GM21515 (cell line): ENCODE measurements around the gene PCDHB1.
"Not testable (repeated sequence)": the region's sequence is repeated elsewhere in the genome, so short reads cannot be mapped to it uniquely, and the experiment has no call there.

Experiments used
- ATAC-seq: cut with Tn5 transposase; IDR thresholded peaks from one replicate; pipeline ENCODE4 v1.9.1; 2021; ENCODE audit not compliant: unreplicated experiment

Gene PCDHB1

DNA sequence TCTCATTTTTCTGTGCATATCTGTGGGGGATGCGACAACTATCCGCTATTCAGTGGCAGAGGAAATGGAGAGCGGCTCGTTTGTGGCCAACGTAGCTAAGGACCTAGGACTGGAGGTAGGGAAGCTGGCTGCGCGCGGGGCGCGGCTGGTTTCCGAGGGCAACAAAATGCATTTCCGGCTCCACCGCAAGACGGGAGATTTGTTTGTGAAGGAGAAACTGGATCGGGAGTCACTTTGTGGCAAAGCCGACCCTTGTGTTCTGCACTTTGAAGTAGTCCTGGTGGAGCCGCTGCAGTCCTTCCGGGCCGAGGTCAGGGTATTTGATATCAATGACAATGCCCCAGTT, 320 bp downstream of the PCDHB1 start:
- ATAC-seq = no peak

- ATAC-seq = no peak
Measured at GRCh38 chr5:141077826-141078225, 26.7 kb downstream of the PCDHB1 start.

- no peak for ATAC-seq
Measured at GRCh38 chr5:141082228-141082627, 31.1 kb downstream of the PCDHB1 start.

- ATAC-seq = no peak
Measured at GRCh38 chr5:141084487-141084989, 33.4 kb downstream of the PCDHB1 start.

DNA sequence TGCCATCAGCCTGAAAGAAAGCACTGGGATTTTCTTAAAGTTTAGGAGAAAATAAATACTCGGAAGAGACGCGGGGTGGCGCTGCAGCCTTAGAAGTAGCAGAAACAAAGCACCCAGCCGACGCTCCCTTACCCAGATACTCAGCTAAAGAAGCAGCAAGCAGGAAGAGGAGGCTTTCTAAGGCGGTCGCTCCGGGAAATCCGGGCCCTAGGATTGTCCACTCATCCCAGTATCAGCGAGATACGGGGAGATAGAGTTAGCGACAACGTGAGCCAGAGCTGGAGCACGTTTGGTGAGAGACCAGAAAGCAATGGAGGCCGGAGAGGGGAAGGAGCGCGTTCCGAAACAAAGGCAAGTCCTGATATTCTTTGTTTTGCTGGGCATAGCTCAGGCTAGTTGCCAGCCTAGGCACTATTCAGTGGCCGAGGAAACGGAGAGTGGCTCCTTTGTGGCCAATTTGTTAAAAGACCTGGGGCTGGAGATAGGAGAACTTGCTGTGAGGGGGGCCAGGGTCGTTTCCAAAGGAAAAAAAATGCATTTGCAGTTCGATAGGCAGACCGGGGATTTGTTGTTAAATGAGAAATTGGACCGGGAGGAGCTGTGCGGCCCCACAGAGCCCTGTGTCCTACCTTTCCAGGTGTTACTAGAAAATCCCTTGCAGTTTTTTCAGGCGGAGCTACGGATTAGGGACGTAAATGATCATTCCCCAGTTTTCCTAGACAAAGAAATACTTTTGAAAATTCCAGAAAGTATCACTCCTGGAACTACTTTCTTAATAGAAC, 43.5 kb downstream of the PCDHB1 start, which contains the start of gene PCDHB2:
Gene PCDHB2 (plus strand): TSS at position 135 of the 782 bp plus-strand sequence. CDS start 176 bp downstream, at position 311.
- no peak for ATAC-seq

- ATAC-seq = no peak
Measured at GRCh38 chr5:141095263-141095641, 44.1 kb downstream of the PCDHB1 start.

GRCh38 chr5:141096181-141096580, 45.0 kb downstream of the PCDHB1 start:
- ATAC-seq = not testable (repeated sequence)

DNA sequence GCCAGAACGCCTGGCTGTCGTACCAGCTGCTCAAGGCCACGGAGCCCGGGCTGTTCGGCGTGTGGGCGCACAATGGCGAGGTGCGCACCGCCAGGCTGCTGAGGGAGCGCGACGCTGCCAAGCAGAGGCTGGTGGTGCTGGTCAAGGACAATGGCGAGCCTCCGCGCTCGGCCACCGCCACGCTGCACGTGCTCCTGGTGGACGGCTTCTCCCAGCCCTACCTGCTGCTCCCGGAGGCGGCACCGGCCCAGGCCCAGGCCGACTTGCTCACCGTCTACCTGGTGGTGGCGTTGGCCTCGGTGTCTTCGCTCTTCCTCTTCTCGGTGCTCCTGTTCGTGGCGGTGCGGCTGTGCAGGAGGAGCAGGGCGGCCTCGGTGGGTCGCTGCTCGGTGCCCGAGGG, 45.4 kb downstream of the PCDHB1 start:
- ATAC-seq = not testable (repeated sequence)

GRCh38 chr5:141100243-141100805, 49.1 kb downstream of the PCDHB1 start, which contains the start of gene PCDHB3:
Gene PCDHB3 (plus strand): TSS chr5:141100473. CDS start chr5:141100650, 177 bp downstream.
- no peak for ATAC-seq

DNA sequence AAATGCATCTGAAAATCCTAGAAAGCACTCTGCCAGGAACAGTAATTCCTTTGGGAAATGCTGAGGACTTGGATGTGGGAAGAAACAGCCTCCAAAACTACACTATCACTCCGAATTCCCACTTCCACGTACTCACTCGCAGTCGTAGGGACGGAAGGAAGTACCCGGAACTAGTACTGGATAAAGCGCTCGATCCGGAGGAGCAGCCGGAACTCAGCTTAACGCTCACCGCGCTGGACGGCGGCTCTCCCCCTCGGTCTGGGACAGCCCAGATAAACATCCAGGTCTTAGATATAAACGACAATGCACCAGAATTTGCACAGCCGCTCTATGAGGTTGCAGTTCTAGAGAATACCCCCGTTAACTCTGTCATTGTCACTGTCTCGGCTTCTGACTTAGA, 49.9 kb downstream of the PCDHB1 start:
- no peak for ATAC-seq

- ATAC-seq = not testable (repeated sequence)
Measured at GRCh38 chr5:141102070-141102469, 50.9 kb downstream of the PCDHB1 start.

GRCh38 chr5:141102471-141102870, 51.3 kb downstream of the PCDHB1 start:
- not testable (repeated sequence) for ATAC-seq

DNA sequence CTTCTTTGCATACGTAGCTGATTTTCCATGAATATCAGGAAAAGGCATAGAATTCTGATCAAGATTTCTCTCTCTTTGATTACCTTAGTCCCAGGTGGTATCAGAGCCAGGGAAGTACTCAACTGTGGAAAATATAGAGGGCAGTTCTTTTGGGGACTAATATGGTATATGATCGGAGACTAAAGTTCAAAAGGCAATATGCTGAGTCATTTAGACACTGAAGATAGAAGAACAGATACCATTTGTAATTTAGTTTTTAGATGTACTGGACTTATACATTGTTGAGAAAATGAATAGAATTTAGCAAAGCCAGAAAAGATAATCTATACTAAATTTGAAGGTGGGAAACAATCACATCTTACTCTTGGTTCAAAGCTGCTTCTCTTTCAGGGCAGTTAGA, 54.2 kb downstream of the PCDHB1 start:
- no peak for ATAC-seq
